Epithelial cell of proximal tubule (primary cell): Measurements from ENCODE around the gene ZNF768. TPM values are rescaled to one million over a fixed set of nuclear protein-coding genes. Genes with fewer than 3 reads are reported as not detected.
"Not testable (repeated sequence)": the region's sequence is repeated elsewhere in the genome, so short reads cannot be mapped to it uniquely, and the experiment has no call there.

ENCODE experiments used
- DNase-seq: peaks from one replicate; pipeline ENCODE4 v3.0.0-alpha.2; 2011; ENCODE audit warnings: low read depth
- H3K4me3 ChIP-seq: 2 replicates; pipeline ENCODE4 v1.5.1; 2011; ENCODE audit warnings: low read depth, mild to moderate bottlenecking, low read length
- CTCF ChIP-seq: conservative IDR thresholded peaks from 2 replicates; pipeline ENCODE4 v1.5.1; 2012; ENCODE audit warnings: low read depth, mild to moderate bottlenecking, low read length
- total RNA-seq: library from RNA; depleted of rRNA; stranded (reverse); fragments of >200 nt; gene quantifications from 2 replicates; pipeline ENCODE4 v1.2.3, GENCODE V29; 2015

The ZNF768 gene
- total RNA-seq, 1 donor from 2014 or later: 35.2 TPM

- TF ChIP-seq CTCF: peak; percentile 20
- no peak for DNase-seq
- no peak overlapping the region for H3K4me3 ChIP-seq
These were observed 44.0 kb downstream of the ZNF768 start for GRCh38 chr16:30482366-30482765.

DNA sequence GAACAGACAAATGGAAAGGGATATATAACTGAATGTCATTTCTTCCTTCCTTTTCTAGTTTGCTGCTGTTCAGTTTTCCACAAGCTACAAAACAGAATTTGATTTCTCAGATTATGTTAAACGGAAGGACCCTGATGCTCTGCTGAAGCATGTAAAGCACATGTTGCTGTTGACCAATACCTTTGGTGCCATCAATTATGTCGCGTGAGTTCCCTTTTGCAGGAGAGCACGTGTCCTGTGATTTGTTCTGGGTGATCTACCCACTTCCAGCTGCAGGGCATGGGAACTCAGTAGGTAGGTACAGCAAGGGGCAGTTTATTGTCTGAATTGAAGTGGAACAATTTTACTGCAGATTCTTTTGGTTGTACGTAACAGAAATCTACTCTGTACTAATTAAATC, 45.0 kb downstream of the ZNF768 start:
- no peak for TF ChIP-seq CTCF
- no peak for DNase-seq
- H3K4me3 ChIP-seq: no peak overlapping the region

- no peak overlapping the region for H3K4me3 ChIP-seq
- no peak for TF ChIP-seq CTCF
- no peak for DNase-seq
These were observed 47.4 kb downstream of the ZNF768 start for GRCh38 chr16:30478766-30479478.

GRCh38 chr16:30477773-30478172, 48.6 kb downstream of the ZNF768 start:
- DNase-seq: not testable (repeated sequence)

GRCh38 chr16:30476991-30477390, 49.4 kb downstream of the ZNF768 start:
- DNase-seq: no peak
- no peak for TF ChIP-seq CTCF
- H3K4me3 ChIP-seq: no peak overlapping the region

More at GRCh38 chr16:30477773-30478172, 48.6 kb downstream of the ZNF768 start:
- not testable (repeated sequence) for H3K4me3 ChIP-seq

DNA sequence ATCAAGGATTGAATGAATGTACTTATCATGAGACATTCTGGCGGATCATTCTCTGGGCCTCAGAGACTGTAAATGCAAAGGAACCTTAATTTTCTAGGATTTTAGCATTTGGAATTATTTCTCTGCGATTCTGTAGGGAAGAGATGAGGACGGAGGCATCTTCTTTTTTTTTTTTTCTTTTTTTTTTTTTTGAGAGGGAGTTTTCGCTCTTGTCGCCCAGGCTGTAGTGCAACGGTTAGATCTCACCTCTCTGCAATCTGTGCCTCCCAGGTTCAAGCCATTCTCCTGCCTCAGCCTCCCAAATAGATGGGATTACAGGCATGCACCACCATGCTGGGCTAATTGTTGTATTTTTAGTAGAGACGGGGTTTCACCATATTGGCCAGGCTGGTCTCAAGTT, 51.7 kb downstream of the ZNF768 start:
- TF ChIP-seq CTCF: no peak
- H3K4me3 ChIP-seq: no peak overlapping the region
- no peak for DNase-seq

- no peak overlapping the region for H3K4me3 ChIP-seq
- DNase-seq: no peak
These were observed 52.3 kb downstream of the ZNF768 start for GRCh38 chr16:30474074-30474452.

More at GRCh38 chr16:30474074-30474452, 52.3 kb downstream of the ZNF768 start:
- TF ChIP-seq CTCF: no peak

Other genes with a start within 250 kb of the ZNF768 start
- gene CD2BP2, start 171.3 kb downstream of the ZNF768 start, total RNA-seq: 68.9 and 75.2 TPM in 2 replicates
- 51.8 and 53.6 TPM in 2 replicates for gene TBC1D10B, start 156.1 kb downstream of the ZNF768 start, total RNA-seq
- not detected in 2 replicates for gene MYL11, start 151.8 kb downstream of the ZNF768 start, total RNA-seq
- 0.23 TPM in 1 of 2 replicates, not detected in the other for gene SEPTIN1, start 144.0 kb downstream of the ZNF768 start, total RNA-seq
- 12.6 and 15.6 TPM in 2 replicates for gene ZNF48, start 131.1 kb downstream of the ZNF768 start, total RNA-seq
- gene ZNF771, start 119.0 kb downstream of the ZNF768 start, total RNA-seq: 6.1 and 13.1 TPM in 2 replicates
- gene DCTPP1, start 96.5 kb downstream of the ZNF768 start, total RNA-seq: 108 and 136 TPM in 2 replicates
- 17.6 and 27.6 TPM in 2 replicates for gene SEPHS2, start 80.7 kb downstream of the ZNF768 start, total RNA-seq
- not detected in 2 replicates for gene ITGAL, start 53.8 kb downstream of the ZNF768 start, total RNA-seq
- 5.1 and 7.6 TPM in 2 replicates for gene ZNF747, start 8.3 kb upstream of the ZNF768 start, total RNA-seq
- 5.2 and 10.9 TPM in 2 replicates for gene ZNF764, start 31.8 kb upstream of the ZNF768 start, total RNA-seq
- 8.2 and 9.1 TPM in 2 replicates for gene ZNF688, start 45.1 kb upstream of the ZNF768 start, total RNA-seq
- 3.2 and 7.6 TPM in 2 replicates for gene ZNF785, start 59.1 kb upstream of the ZNF768 start, total RNA-seq
- 7.7 and 9.6 TPM in 2 replicates for gene ZNF689, start 83.8 kb upstream of the ZNF768 start, total RNA-seq
- 18.1 and 23.8 TPM in 2 replicates for gene PRR14, start 124.4 kb upstream of the ZNF768 start, total RNA-seq
- gene FBRS, start 131.9 kb upstream of the ZNF768 start, total RNA-seq: 20.8 and 46.9 TPM in 2 replicates
- 10.8 and 11.8 TPM in 2 replicates for gene SRCAP, start 172.6 kb upstream of the ZNF768 start, total RNA-seq
- 27.6 and 42.0 TPM in 2 replicates for gene PHKG2, start 221.9 kb upstream of the ZNF768 start, total RNA-seq
- 7.0 and 8.2 TPM in 2 replicates for gene CFAP119, start 235.5 kb upstream of the ZNF768 start, total RNA-seq
- 47.2 and 73.8 TPM in 2 replicates for gene RNF40, start 235.8 kb upstream of the ZNF768 start, total RNA-seq